OCI-LY7 (cell line): ENCODE data around the gene MS4A14. TPM values are rescaled to one million over a fixed set of nuclear protein-coding genes. Genes with fewer than 3 reads are reported as not detected.

Experiments used
- BruUV-seq: library from RNA; stranded (reverse); fragments of 400-500 nt; replicated peaks from 2 replicates; lab custom pipeline; 2021; lab: Mats Ljungman, UMichigan
- CTCF ChIA-PET: fragments of 300-600 bp; sonication (Branson Sonifier 250); formaldehyde crosslinking; loops from one replicate; lab custom pipeline; 2022; ENCODE audit warnings: antibody characterized with exemption; ENCODE audit not compliant: unreplicated experiment; lab: Charles Lee
- POLR2A ChIA-PET: fragments of 300-600 bp; sonication (Branson Sonifier 250); formaldehyde crosslinking; loops from one replicate; lab custom pipeline; 2022; ENCODE audit warnings: antibody characterized with exemption; lab: Charles Lee
- DNase-seq: peaks from one replicate; pipeline ENCODE4 v3.0.0-alpha.2; 2015; ENCODE audit warnings: low spot score
- H2AFZ ChIP-seq: fragments of 200-600 bp; sonication (generic), shearing (Covaris generic); 2 replicates; pipeline ENCODE4 v1.6.1; 2014; ENCODE audit warnings: mild to moderate bottlenecking, antibody characterized with exemption, low read length, moderate library complexity
- H3K27ac ChIP-seq: fragments of 200-600 bp; sonication (generic); 2 replicates; pipeline ENCODE4 v1.5.1; 2014; ENCODE audit warnings: mixed run types, low read depth, mild to moderate bottlenecking, moderate library complexity, low read length, inconsistent platforms; ENCODE audit not compliant: poor library complexity, severe bottlenecking
- H3K36me3 ChIP-seq: fragments of 200-600 bp; sonication (generic); 2 replicates; pipeline ENCODE4 v1.6.1; 2014; ENCODE audit warnings: mild to moderate bottlenecking, antibody characterized with exemption, low read length, moderate library complexity, mixed read lengths; ENCODE audit not compliant: insufficient read depth
- H3K4me1 ChIP-seq: fragments of 200-600 bp; sonication (generic); 2 replicates; pipeline ENCODE4 v1.5.1; 2014; ENCODE audit warnings: mild to moderate bottlenecking, low read length; ENCODE audit not compliant: insufficient read depth, poor library complexity, severe bottlenecking
- H3K4me2 ChIP-seq: fragments of 200-600 bp; sonication (generic); 2 replicates; pipeline ENCODE4 v1.6.1; 2014; ENCODE audit warnings: mild to moderate bottlenecking, low read length
- H3K4me3 ChIP-seq: fragments of 200-600 bp; sonication (generic); 2 replicates; pipeline ENCODE4 v1.5.1; 2014; ENCODE audit warnings: mild to moderate bottlenecking, low read depth, low read length; ENCODE audit not compliant: poor library complexity, severe bottlenecking
- H3K79me2 ChIP-seq: fragments of 200-600 bp; sonication (generic); 2 replicates; pipeline ENCODE4 v1.6.1; 2016; ENCODE audit warnings: low read depth, mild to moderate bottlenecking, low read length, moderate library complexity, mixed read lengths; ENCODE audit not compliant: insufficient read depth
- H3K9me2 ChIP-seq: fragments of 200-600 bp; sonication (generic); 2 replicates; pipeline ENCODE4 v1.6.1; 2016; ENCODE audit warnings: mild to moderate bottlenecking, low read length, mixed read lengths; ENCODE audit not compliant: insufficient read depth
- H3K9me3 ChIP-seq: fragments of 200-600 bp; sonication (generic); 2 replicates; pipeline ENCODE4 v1.6.1; 2014; ENCODE audit warnings: mild to moderate bottlenecking, mixed run types, low read length, mixed read lengths
- H4K20me1 ChIP-seq: fragments of 200-600 bp; sonication (generic); 2 replicates; pipeline ENCODE4 v1.6.1; 2014; ENCODE audit warnings: mild to moderate bottlenecking, antibody characterized with exemption, low read length, moderate library complexity, mixed read lengths; ENCODE audit not compliant: insufficient read depth
- EZH2phosphoT487 ChIP-seq: fragments of 200-600 bp; sonication (generic); IDR thresholded peaks from 2 replicates; pipeline ENCODE4 v1.6.1; 2018; ENCODE audit warnings: low read depth, borderline replicate concordance, mild to moderate bottlenecking, mixed run types, antibody characterized with exemption, low read length, moderate library complexity, mixed read lengths
- intact Hi-C: fragments of 100-400 bp; cut with micrococcal nuclease; formaldehyde crosslinking; loops from one replicate; pipeline ENCODE4 v1.10.0; 2022; ENCODE audit not compliant: unreplicated experiment
- total RNA-seq, 2 experiments: library from RNA; depleted of rRNA in 1 of 2; stranded (reverse); fragments of >200 nt in 1 of 2; shearing (Covaris generic) in 1 of 2; gene quantifications; 2 replicates each; pipeline ENCODE4 v1.2.3, GENCODE V29; 2014 to 2022
- TF ChIP-seq, protein P1 (sequence below): fragments of 200-600 bp; sonication (generic); conservative IDR thresholded peaks from 2 replicates; pipeline ENCODE4 v1.5.1; 2014; ENCODE audit warnings: mild to moderate bottlenecking, antibody characterized with exemption, low read length, moderate library complexity, mixed read lengths

The MS4A14 gene
- total RNA-seq, 2 experiments from 2014 or later, result not detected

GRCh38 chr11:60371386-60371785 is 24.9 kb upstream of the MS4A14 start:
- no peak overlapping the region for H3K27ac ChIP-seq
- no peak overlapping the region for H3K4me3 ChIP-seq
- BruUV-seq, result no TSS peak
- intact Hi-C loops, result no loop called here
- ChIA-PET CTCF (no interaction called here), POLR2A (interaction anchor here (0.6 to 2.6 kb wide), 6 partner anchors 22 to 1802 kb away, joined by 3 to 12 read pairs (median 3); no protein-coding TSS in a partner anchor)
- no peaks in the 10 kb centered on the region; the same call in 1 of the 2 replicates for H3K9me3 ChIP-seq
- no peaks in the 10 kb centered on the region for H3K9me2 ChIP-seq
- H4K20me1 ChIP-seq, result no peaks in the 10 kb centered on the region
- no peak for DNase-seq
- H3K4me2 ChIP-seq, result no peak overlapping the region
- H2AFZ ChIP-seq, result no peak overlapping the region
- H3K36me3 ChIP-seq, result no peaks in the 10 kb centered on the region; the same call in 1 of the 2 replicates
- no peak for TF ChIP-seq EZH2phosphoT487
- TF ChIP-seq, protein P1, sequence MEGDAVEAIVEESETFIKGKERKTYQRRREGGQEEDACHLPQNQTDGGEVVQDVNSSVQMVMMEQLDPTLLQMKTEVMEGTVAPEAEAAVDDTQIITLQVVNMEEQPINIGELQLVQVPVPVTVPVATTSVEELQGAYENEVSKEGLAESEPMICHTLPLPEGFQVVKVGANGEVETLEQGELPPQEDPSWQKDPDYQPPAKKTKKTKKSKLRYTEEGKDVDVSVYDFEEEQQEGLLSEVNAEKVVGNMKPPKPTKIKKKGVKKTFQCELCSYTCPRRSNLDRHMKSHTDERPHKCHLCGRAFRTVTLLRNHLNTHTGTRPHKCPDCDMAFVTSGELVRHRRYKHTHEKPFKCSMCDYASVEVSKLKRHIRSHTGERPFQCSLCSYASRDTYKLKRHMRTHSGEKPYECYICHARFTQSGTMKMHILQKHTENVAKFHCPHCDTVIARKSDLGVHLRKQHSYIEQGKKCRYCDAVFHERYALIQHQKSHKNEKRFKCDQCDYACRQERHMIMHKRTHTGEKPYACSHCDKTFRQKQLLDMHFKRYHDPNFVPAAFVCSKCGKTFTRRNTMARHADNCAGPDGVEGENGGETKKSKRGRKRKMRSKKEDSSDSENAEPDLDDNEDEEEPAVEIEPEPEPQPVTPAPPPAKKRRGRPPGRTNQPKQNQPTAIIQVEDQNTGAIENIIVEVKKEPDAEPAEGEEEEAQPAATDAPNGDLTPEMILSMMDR, result no peak
- no peaks in the 10 kb centered on the region for H3K79me2 ChIP-seq
- peaks cover 21% of the 10 kb centered on the region for H3K4me1 ChIP-seq

DNA sequence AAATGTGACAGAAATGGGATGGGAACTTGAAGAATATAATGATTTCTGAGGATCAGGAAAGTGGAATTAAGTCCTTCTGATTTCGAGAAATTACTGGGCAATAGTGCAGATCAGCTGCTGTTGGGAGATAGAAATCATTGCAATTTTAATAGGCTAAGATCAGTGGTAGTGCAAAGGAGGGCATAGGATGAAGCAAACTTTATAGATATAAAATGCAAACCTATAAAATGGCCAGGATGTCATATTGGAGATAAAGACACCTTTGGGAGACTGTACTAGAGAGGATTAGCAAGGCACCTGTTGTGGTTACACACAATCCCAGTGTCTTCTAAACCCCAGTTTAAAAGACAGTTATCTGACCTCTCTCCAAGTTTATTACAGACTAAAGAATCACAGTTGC is 24.4 kb upstream of the MS4A14 start:
- no peaks in the 10 kb centered on the region for H4K20me1 ChIP-seq
- H3K27ac ChIP-seq, result no peak overlapping the region
- no peak overlapping the region for H3K4me3 ChIP-seq
- no peaks in the 10 kb centered on the region for H3K79me2 ChIP-seq
- H3K36me3 ChIP-seq, result no peaks in the 10 kb centered on the region; the same call in 1 of the 2 replicates
- no peak for TF ChIP-seq EZH2phosphoT487
- TF ChIP-seq, protein P1, result no peak
- H3K9me2 ChIP-seq, result no peaks in the 10 kb centered on the region
- no TSS peak for BruUV-seq
- POLR2A ChIA-PET, result interaction anchor here (0.7 to 2.6 kb wide), 5 partner anchors 85 to 126 kb away, joined by 3 to 12 read pairs (median 6); no protein-coding TSS in a partner anchor
- H2AFZ ChIP-seq, result no peak overlapping the region
- intact Hi-C loops, result no loop called here
- no peak for DNase-seq
- no peak overlapping the region for H3K4me2 ChIP-seq
- CTCF ChIA-PET, result no interaction called here
- no peaks in the 10 kb centered on the region; the same call in 1 of the 2 replicates for H3K9me3 ChIP-seq
- H3K4me1 ChIP-seq, result peaks cover 21% of the 10 kb centered on the region

GRCh38 chr11:60372767-60373166 is 23.5 kb upstream of the MS4A14 start:
- H3K9me2 ChIP-seq, result no peaks in the 10 kb centered on the region
- H3K4me3 ChIP-seq, result no peak overlapping the region
- TF ChIP-seq, protein P1, result no peak
- no peak for TF ChIP-seq EZH2phosphoT487
- H4K20me1 ChIP-seq, result no peaks in the 10 kb centered on the region
- H2AFZ ChIP-seq, result no peak overlapping the region
- no peak overlapping the region for H3K27ac ChIP-seq
- ChIA-PET CTCF (no interaction called here), POLR2A (interaction anchor here (0.7 to 2.6 kb wide), 3 partner anchors 84 to 572 kb away, joined by 3 to 12 read pairs (median 3); no protein-coding TSS in a partner anchor)
- no TSS peak for BruUV-seq
- no peak overlapping the region for H3K4me2 ChIP-seq
- intact Hi-C loops, result no loop called here
- peaks cover 21% of the 10 kb centered on the region for H3K4me1 ChIP-seq
- no peaks in the 10 kb centered on the region for H3K79me2 ChIP-seq
- H3K9me3 ChIP-seq, result no peaks in the 10 kb centered on the region
- no peak for DNase-seq
- no peaks in the 10 kb centered on the region; the same call in 1 of the 2 replicates for H3K36me3 ChIP-seq
